Vagina (tissue), 2 donors: ENCODE data around the gene HHIPL2.

Experiments
- POLR2A ChIP-seq, 2 donors: fragments of 450-650 bp; IDR thresholded peaks; one replicate each; pipeline ENCODE4 v1.6.1; 2017; ENCODE audit warnings: antibody characterized with exemption in 2 of 2, mild to moderate bottlenecking in 2 of 2, moderate library complexity in 2 of 2
- TF ChIP-seq, protein P1 (sequence below), 3 experiments: fragments of 450-650 bp in 2 of 3; fragments of 200-600 bp in 1 of 3; sonication (generic) in 1 of 3; IDR thresholded peaks; one replicate each; pipeline ENCODE4 v1.5.1; 2017 to 2019; ENCODE audit warnings: antibody characterized with exemption in 3 of 3, mild to moderate bottlenecking in 2 of 3, moderate library complexity in 2 of 3

DNA sequence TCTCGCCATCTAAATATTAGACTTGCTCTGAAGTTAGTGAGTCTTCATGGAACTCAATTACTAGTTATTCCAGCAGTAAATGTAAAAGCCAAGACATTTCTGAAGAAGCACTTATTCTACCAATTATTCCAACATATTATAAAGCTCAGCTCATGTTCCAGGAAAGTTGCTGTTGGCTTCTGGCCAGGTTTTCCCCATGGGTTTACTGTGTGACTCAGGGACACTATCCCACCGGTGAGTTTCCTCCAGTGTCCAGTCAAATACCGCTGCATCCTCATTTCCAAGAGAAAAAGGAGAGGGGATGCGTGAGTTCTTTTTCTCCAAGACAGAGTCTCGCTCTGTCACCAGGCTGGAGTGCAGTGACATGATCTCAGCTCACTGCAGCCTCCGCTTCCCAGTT lies 9.2 kb upstream of the HHIPL2 start:
- TF ChIP-seq, protein P1, sequence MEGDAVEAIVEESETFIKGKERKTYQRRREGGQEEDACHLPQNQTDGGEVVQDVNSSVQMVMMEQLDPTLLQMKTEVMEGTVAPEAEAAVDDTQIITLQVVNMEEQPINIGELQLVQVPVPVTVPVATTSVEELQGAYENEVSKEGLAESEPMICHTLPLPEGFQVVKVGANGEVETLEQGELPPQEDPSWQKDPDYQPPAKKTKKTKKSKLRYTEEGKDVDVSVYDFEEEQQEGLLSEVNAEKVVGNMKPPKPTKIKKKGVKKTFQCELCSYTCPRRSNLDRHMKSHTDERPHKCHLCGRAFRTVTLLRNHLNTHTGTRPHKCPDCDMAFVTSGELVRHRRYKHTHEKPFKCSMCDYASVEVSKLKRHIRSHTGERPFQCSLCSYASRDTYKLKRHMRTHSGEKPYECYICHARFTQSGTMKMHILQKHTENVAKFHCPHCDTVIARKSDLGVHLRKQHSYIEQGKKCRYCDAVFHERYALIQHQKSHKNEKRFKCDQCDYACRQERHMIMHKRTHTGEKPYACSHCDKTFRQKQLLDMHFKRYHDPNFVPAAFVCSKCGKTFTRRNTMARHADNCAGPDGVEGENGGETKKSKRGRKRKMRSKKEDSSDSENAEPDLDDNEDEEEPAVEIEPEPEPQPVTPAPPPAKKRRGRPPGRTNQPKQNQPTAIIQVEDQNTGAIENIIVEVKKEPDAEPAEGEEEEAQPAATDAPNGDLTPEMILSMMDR (IDR thresholded peaks at IDR 0.05), result no peak
- TF ChIP-seq POLR2A (IDR thresholded peaks at IDR 0.05), result no peak
